Measurements from ENCODE around the gene IGFL4. TPM values are rescaled to one million over a fixed set of nuclear protein-coding genes. Genes with fewer than 3 reads are reported as not detected.
A peak's percentile ranks its signal among the peaks of the same experiment; 100 is the strongest.
"Not testable (repeated sequence)": the region's sequence is repeated elsewhere in the genome, so short reads cannot be mapped to it uniquely, and the experiment has no call there.

The IGFL4 gene
- total and polyA plus RNA-seq, 9 of the 15 experiments (the other 6 are each of a cell fraction or from before 2014, with no cell fraction given): not detected

- TF ChIP-seq REST (IDR thresholded peaks at IDR 0.05; ENCODE audit: borderline replicate concordance) (peak; percentile 29; the same call in 1 of the 2 replicates), CTCF (IDR thresholded peaks at IDR 0.05 in 2 of 3, conservative IDR thresholded peaks at IDR 0.05 in 1 of 3; ENCODE audit: insufficient read depth in 2 of 3, low read depth in 1 of 3, low read length in 3 of 3) (peak; percentile 17 to 48 (median 45); a peak in 3 of 6 replicates), SIX5 (IDR thresholded peaks at IDR 0.05; ENCODE audit: borderline replicate concordance in 1 of 2, insufficient read depth in 1 of 2, low read depth in 1 of 2, low read length in 2 of 2) (0 out of 4 replicates have a peak, but pooled peaks of 1 of the 2 experiments have one; percentile 12), RAD21 (CRISPR knock-in tag; conservative IDR thresholded peaks at IDR 0.05 in 1 of 2, IDR thresholded peaks at IDR 0.05 in 1 of 2) (peak; percentile 35 to 54; a peak in 3 of 4 replicates), SMC3 (conservative IDR thresholded peaks at IDR 0.05; ENCODE audit: insufficient read depth, low read depth, low read length) (peak; percentile 38; the same call in 1 of the 2 replicates), ZBTB33 (CRISPR knock-in tag; IDR thresholded peaks at IDR 0.05) (peak; percentile 90)
- not testable (repeated sequence) for TF ChIP-seq REST (CRISPR knock-in tag; IDR thresholded peaks at IDR 0.05; ENCODE audit: low read depth)
Observed at GRCh38 chr19:46078573-46079332, 38.0 kb upstream of the IGFL4 start (continued).
